ENCODE results near the gene DDX10.

DNA sequence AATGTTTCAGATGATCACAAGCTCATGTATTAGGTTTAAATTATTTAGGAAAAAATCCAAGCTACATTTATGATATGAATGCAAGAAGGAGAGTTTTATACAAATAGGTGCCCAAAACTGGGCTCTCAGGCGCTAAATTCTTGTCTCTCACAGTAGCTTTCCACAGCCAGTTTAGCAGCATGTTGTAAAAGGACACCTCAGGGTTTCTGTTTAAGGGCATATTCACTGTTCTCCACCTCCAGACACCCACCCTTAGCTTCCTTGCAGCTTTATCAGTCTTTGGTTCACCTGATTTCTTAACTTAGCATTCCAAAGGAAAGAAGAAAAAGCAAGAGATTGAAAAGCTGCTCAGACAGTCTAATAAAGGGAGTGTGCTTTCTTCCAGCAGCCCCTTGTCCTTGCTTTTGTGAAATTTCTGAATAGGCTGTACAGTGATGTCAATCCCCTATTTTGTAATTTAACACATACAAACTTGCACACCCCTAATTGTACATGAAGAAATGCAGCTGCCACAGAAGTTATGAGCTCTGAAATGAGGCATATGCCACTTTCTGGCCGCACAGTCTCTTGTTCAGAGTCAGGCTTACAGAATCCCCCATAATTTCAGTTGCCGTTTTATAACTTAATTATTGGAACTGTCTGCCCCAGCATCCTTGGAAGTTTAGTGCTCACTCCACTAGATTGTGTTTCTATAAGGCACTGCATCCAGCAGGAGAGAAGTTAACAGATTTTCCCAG is 262.1 kb downstream of the DDX10 start:
- TF ChIP-seq, protein P1, sequence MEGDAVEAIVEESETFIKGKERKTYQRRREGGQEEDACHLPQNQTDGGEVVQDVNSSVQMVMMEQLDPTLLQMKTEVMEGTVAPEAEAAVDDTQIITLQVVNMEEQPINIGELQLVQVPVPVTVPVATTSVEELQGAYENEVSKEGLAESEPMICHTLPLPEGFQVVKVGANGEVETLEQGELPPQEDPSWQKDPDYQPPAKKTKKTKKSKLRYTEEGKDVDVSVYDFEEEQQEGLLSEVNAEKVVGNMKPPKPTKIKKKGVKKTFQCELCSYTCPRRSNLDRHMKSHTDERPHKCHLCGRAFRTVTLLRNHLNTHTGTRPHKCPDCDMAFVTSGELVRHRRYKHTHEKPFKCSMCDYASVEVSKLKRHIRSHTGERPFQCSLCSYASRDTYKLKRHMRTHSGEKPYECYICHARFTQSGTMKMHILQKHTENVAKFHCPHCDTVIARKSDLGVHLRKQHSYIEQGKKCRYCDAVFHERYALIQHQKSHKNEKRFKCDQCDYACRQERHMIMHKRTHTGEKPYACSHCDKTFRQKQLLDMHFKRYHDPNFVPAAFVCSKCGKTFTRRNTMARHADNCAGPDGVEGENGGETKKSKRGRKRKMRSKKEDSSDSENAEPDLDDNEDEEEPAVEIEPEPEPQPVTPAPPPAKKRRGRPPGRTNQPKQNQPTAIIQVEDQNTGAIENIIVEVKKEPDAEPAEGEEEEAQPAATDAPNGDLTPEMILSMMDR (IDR thresholded peaks at IDR 0.05): no peak
- no peak for TF ChIP-seq EP300 (IDR thresholded peaks at IDR 0.05)

Data from ovary (tissue), 3 donors.